Type B pancreatic cell (in vitro differentiated cells): Measurements from ENCODE around the gene ZCCHC2. TPM values are rescaled to one million over a fixed set of nuclear protein-coding genes. Genes with fewer than 3 reads are reported as not detected.

Experiments
- DNase-seq: peaks from one replicate; pipeline ENCODE4 v3.0.0; 2021; ENCODE audit warnings: mixed read lengths; ENCODE audit not compliant: unreplicated experiment; ENCODE audit errors: extremely low spot score
- H3K27ac Mint-ChIP-seq: 2 replicates; pipeline ENCODE4 v1.8.0; 2021; ENCODE audit warnings: mild to moderate bottlenecking, mixed read lengths
- H3K27me3 Mint-ChIP-seq: 2 replicates; pipeline ENCODE4 v1.8.0; 2021; ENCODE audit warnings: mixed read lengths
- H3K36me3 Mint-ChIP-seq: 2 replicates; pipeline ENCODE4 v1.8.0; 2021; ENCODE audit warnings: mixed read lengths
- H3K4me1 Mint-ChIP-seq: one replicate; pipeline ENCODE4 v1.8.0; 2021; ENCODE audit warnings: mixed read lengths; ENCODE audit not compliant: unreplicated experiment
- H3K4me3 Mint-ChIP-seq: 2 replicates; pipeline ENCODE4 v1.8.0; 2021; ENCODE audit warnings: mild to moderate bottlenecking, mixed read lengths
- H3K9me3 Mint-ChIP-seq: 2 replicates; pipeline ENCODE4 v1.8.0; 2021; ENCODE audit warnings: mixed read lengths
- CTCF ChIP-seq: fragments of 200-600 bp; sonication (generic); conservative IDR thresholded peaks from 2 replicates; pipeline ENCODE4 v1.5.0; 2021; ENCODE audit warnings: antibody characterized with exemption, mild to moderate bottlenecking
- total RNA-seq: library from RNA; stranded (reverse); gene quantifications from 2 replicates; pipeline ENCODE4 v1.2.1, GENCODE V29; 2021; ENCODE audit warnings: low replicate concordance

ZCCHC2 gene
- total RNA-seq, 1 donor from 2014 or later = 18.0 TPM

- Mint-ChIP-seq H3K4me3 (no peak overlapping the region), H3K27me3 (no peaks in the 10 kb centered on the region), H3K9me3 (no peaks in the 10 kb centered on the region), H3K27ac (no peak overlapping the region), H3K36me3 (no peaks in the 10 kb centered on the region), H3K4me1 (peaks cover 10% of the 10 kb centered on the region)
- TF ChIP-seq CTCF = no peak
- no peak for DNase-seq
Observed at GRCh38 chr18:62621546-62621945, 98.7 kb downstream of the ZCCHC2 start.

GRCh38 chr18:62625019-62625418 lies 102.2 kb downstream of the ZCCHC2 start:
- Mint-ChIP-seq H3K36me3 (no peaks in the 10 kb centered on the region), H3K9me3 (no peaks in the 10 kb centered on the region), H3K27ac (peak overlapping the region; percentile 77), H3K4me1 (peaks cover 10% of the 10 kb centered on the region), H3K4me3 (peak overlapping the region; percentile 41), H3K27me3 (no peaks in the 10 kb centered on the region)
- no peak for TF ChIP-seq CTCF
- no peak for DNase-seq

Other genes with a start within 250 kb of the ZCCHC2 start
- 3.5 and 8.9 TPM in 2 replicates for gene TNFRSF11A, start 197.7 kb upstream of the ZCCHC2 start, total RNA-seq
- 28.5 and 29.3 TPM in 2 replicates for gene PHLPP1, start 192.5 kb downstream of the ZCCHC2 start, total RNA-seq